Muscle layer of colon (tissue), 2 donors: Measurements from ENCODE around the gene CRIP2.

Source experiments
- H3K27ac ChIP-seq: one replicate; pipeline ENCODE4 v1.7.0; 2013; ENCODE audit warnings: low read depth, mild to moderate bottlenecking, low read length, moderate library complexity
- H3K27me3 ChIP-seq, 2 donors: one replicate each; pipeline ENCODE4 v1.7.0; 2013; ENCODE audit warnings: low read length in 2 of 2, mild to moderate bottlenecking in 2 of 2; ENCODE audit not compliant: insufficient read depth in 2 of 2, control insufficient read depth in 1 of 2
- H3K36me3 ChIP-seq: one replicate; pipeline ENCODE4 v1.7.0; 2013; ENCODE audit warnings: mild to moderate bottlenecking, low read length; ENCODE audit not compliant: insufficient read depth
- H3K4me1 ChIP-seq: one replicate; pipeline ENCODE4 v1.7.0; 2013; ENCODE audit warnings: mild to moderate bottlenecking, low read length; ENCODE audit not compliant: insufficient read depth
- H3K4me3 ChIP-seq, 2 donors: one replicate each; pipeline ENCODE4 v1.7.0; 2013; ENCODE audit warnings: low read length in 2 of 2, low read depth in 1 of 2, mild to moderate bottlenecking in 1 of 2, moderate library complexity in 1 of 2
- H3K9ac ChIP-seq: one replicate; pipeline ENCODE4 v1.7.0; 2013; ENCODE audit warnings: low read length
- H3K9me3 ChIP-seq: one replicate; pipeline ENCODE4 v1.7.0; 2013; ENCODE audit warnings: mild to moderate bottlenecking, low read length
- donor health status: abdominal sarcoma.
- donor health status: Adenocarcinoma of cecum.

The CRIP2 gene

GRCh38 chr14:105445901-105446845 is 28.4 kb upstream of the CRIP2 start:
- no peaks in the 10 kb centered on the region for H3K27me3 ChIP-seq
- H3K36me3 ChIP-seq: peaks cover 12% of the 10 kb centered on the region
- no peak overlapping the region for H3K27ac ChIP-seq
- H3K4me1 ChIP-seq: no peaks in the 10 kb centered on the region
- H3K9ac ChIP-seq: no peak overlapping the region
- H3K9me3 ChIP-seq: no peaks in the 10 kb centered on the region
- H3K4me3 ChIP-seq: no peak overlapping the region

- Histone ChIP-seq H3K4me3 (no peak overlapping the region), H3K27me3 (no peaks in the 10 kb centered on the region), H3K9me3 (no peaks in the 10 kb centered on the region), H3K9ac (no peak overlapping the region), H3K36me3 (peaks cover 14% of the 10 kb centered on the region), H3K27ac (no peak overlapping the region), H3K4me1 (no peaks in the 10 kb centered on the region)
Measured at GRCh38 chr14:105446971-105447370, 27.6 kb upstream of the CRIP2 start.

GRCh38 chr14:105447651-105448640 is 26.7 kb upstream of the CRIP2 start:
- Histone ChIP-seq H3K9me3 (no peaks in the 10 kb centered on the region), H3K27ac (no peak overlapping the region), H3K4me1 (no peaks in the 10 kb centered on the region), H3K36me3 (peaks cover 21% of the 10 kb centered on the region), H3K4me3 (no peak overlapping the region), H3K27me3 (no peaks in the 10 kb centered on the region), H3K9ac (no peak overlapping the region)

GRCh38 chr14:105448706-105449111 is 25.9 kb upstream of the CRIP2 start:
- Histone ChIP-seq H3K4me1 (no peaks in the 10 kb centered on the region), H3K9me3 (no peaks in the 10 kb centered on the region), H3K4me3 (no peak overlapping the region), H3K27ac (no peak overlapping the region), H3K27me3 (no peaks in the 10 kb centered on the region), H3K9ac (no peak overlapping the region), H3K36me3 (peaks cover 23% of the 10 kb centered on the region)

- H3K36me3 ChIP-seq: peaks cover 23% of the 10 kb centered on the region
Measured at GRCh38 chr14:105449276-105450122, 25.1 kb upstream of the CRIP2 start.

GRCh38 chr14:105450123-105450505 is 24.5 kb upstream of the CRIP2 start:
- Histone ChIP-seq H3K9ac (no peak overlapping the region), H3K4me3 (no peak overlapping the region), H3K27me3 (no peaks in the 10 kb centered on the region), H3K4me1 (no peaks in the 10 kb centered on the region), H3K27ac (no peak overlapping the region), H3K9me3 (no peaks in the 10 kb centered on the region), H3K36me3 (peaks cover 25% of the 10 kb centered on the region)

More at GRCh38 chr14:105449276-105450122, 25.1 kb upstream of the CRIP2 start:
- H3K9me3 ChIP-seq: no peaks in the 10 kb centered on the region
- H3K9ac ChIP-seq: no peak overlapping the region
- H3K27me3 ChIP-seq: no peaks in the 10 kb centered on the region
- H3K27ac ChIP-seq: no peak overlapping the region
- H3K4me3 ChIP-seq: no peak overlapping the region
- H3K4me1 ChIP-seq: no peaks in the 10 kb centered on the region

GRCh38 chr14:105450864-105451720 is 23.5 kb upstream of the CRIP2 start:
- H3K27me3 ChIP-seq: no peaks in the 10 kb centered on the region
- H3K9me3 ChIP-seq: no peaks in the 10 kb centered on the region
- no peak overlapping the region for H3K4me3 ChIP-seq
- H3K27ac ChIP-seq: no peak overlapping the region
- H3K36me3 ChIP-seq: peaks cover 34% of the 10 kb centered on the region
- H3K9ac ChIP-seq: no peak overlapping the region
- H3K4me1 ChIP-seq: no peaks in the 10 kb centered on the region

GRCh38 chr14:105452963-105453362 is 21.7 kb upstream of the CRIP2 start:
- H3K9ac ChIP-seq: no peak overlapping the region
- peaks cover 42% of the 10 kb centered on the region for H3K36me3 ChIP-seq
- no peak overlapping the region for H3K27ac ChIP-seq

GRCh38 chr14:105453847-105454246 is 20.8 kb upstream of the CRIP2 start:
- Histone ChIP-seq H3K36me3 (peaks cover 47% of the 10 kb centered on the region), H3K9me3 (no peaks in the 10 kb centered on the region), H3K27ac (no peak overlapping the region), H3K4me3 (no peak overlapping the region), H3K4me1 (no peaks in the 10 kb centered on the region), H3K9ac (no peak overlapping the region), H3K27me3 (no peaks in the 10 kb centered on the region)

More at GRCh38 chr14:105452963-105453362, 21.7 kb upstream of the CRIP2 start:
- no peaks in the 10 kb centered on the region for H3K9me3 ChIP-seq
- no peak overlapping the region for H3K4me3 ChIP-seq
- no peaks in the 10 kb centered on the region for H3K27me3 ChIP-seq
- H3K4me1 ChIP-seq: no peaks in the 10 kb centered on the region

- Histone ChIP-seq H3K9ac (no peak overlapping the region), H3K27ac (no peak overlapping the region), H3K4me3 (no peak overlapping the region), H3K27me3 (no peaks in the 10 kb centered on the region), H3K9me3 (no peaks in the 10 kb centered on the region), H3K4me1 (no peaks in the 10 kb centered on the region), H3K36me3 (peaks cover 45% of the 10 kb centered on the region)
Measured at GRCh38 chr14:105455086-105455640, 19.5 kb upstream of the CRIP2 start.
